K562 (cell line): Measurements from ENCODE around the gene KATNB1. TPM values are rescaled to one million over a fixed set of nuclear protein-coding genes. Genes with fewer than 3 reads are reported as not detected.

Experiments
- CEBPZ ChIP-seq: fragments of 150-350 bp; IDR thresholded peaks from 2 replicates; pipeline ENCODE4 v1.6.1; 2014; ENCODE audit warnings: low read depth, mild to moderate bottlenecking, low read length, borderline replicate concordance
- CSDE1 ChIP-seq, 2 experiments: fragments of 450-650 bp; IDR thresholded peaks; 2 replicates each; pipeline ENCODE4 v1.6.1; 2016; ENCODE audit warnings: mild to moderate bottlenecking in 1 of 2
- ESRRB ChIP-seq: fragments of 250-450 bp; sonication (Bioruptor Pico); IDR thresholded peaks from 2 replicates; pipeline ENCODE4 v1.5.0; 2020; ENCODE audit warnings: mild to moderate bottlenecking, moderate library complexity, borderline replicate concordance
- GTF2E2 ChIP-seq: fragments of 200-800 bp; sonication (Bioruptor generic); IDR thresholded peaks from 2 replicates; pipeline ENCODE4 v1.6.1; 2016; ENCODE audit warnings: missing genetic modification characterization, missing compliant biosample characterization
- HLTF ChIP-seq: fragments of 450-650 bp; IDR thresholded peaks from 2 replicates; pipeline ENCODE4 v1.6.1; 2016
- HNRNPH1 ChIP-seq: fragments of 200-400 bp; formaldehyde crosslinking; optimal IDR thresholded peaks from 2 replicates; pipeline ENCODE3; 2017; ENCODE audit warnings: low read depth, mild to moderate bottlenecking, low read length, moderate library complexity
- MCM5 ChIP-seq: fragments of 450-650 bp; IDR thresholded peaks from 2 replicates; pipeline ENCODE4 v1.6.1; 2016; ENCODE audit warnings: low read depth
- NFIX ChIP-seq: fragments of 250-450 bp; sonication (Bioruptor Pico); IDR thresholded peaks from 2 replicates; pipeline ENCODE4 v1.4.0; 2020; ENCODE audit warnings: low read depth, mild to moderate bottlenecking, moderate library complexity
- NUFIP1 ChIP-seq: fragments of 450-650 bp; IDR thresholded peaks from 2 replicates; pipeline ENCODE4 v1.6.1; 2018; ENCODE audit not compliant: partially characterized antibody
- SMAD4 ChIP-seq: fragments of 250-450 bp; sonication (Bioruptor Pico); conservative IDR thresholded peaks from 2 replicates; pipeline ENCODE4 v1.8.0; 2021; ENCODE audit warnings: inconsistent platforms, mild to moderate bottlenecking, moderate library complexity
- SMARCC2 ChIP-seq: fragments of 450-650 bp; IDR thresholded peaks from 2 replicates; pipeline ENCODE4 v1.6.1; 2017; ENCODE audit warnings: antibody characterized with exemption, moderate library complexity, mild to moderate bottlenecking, low read depth
- TAF9B ChIP-seq: fragments of 450-650 bp; IDR thresholded peaks from 2 replicates; pipeline ENCODE4 v1.6.1; 2018; ENCODE audit warnings: mild to moderate bottlenecking; ENCODE audit not compliant: partially characterized antibody
- TEAD4 ChIP-seq, 2 experiments: sonication (generic) in 1 of 2; formaldehyde crosslinking in 1 of 2; IDR thresholded peaks; 2 replicates each; pipeline versions ENCODE4 v1.6.1 to v1.8.0; 2012 to 2022; ENCODE audit warnings: borderline replicate concordance in 1 of 2, inconsistent platforms in 1 of 2, low read length in 1 of 2, mild to moderate bottlenecking in 1 of 2, missing genetic modification reagents in 1 of 2
- WHSC1 ChIP-seq: IDR thresholded peaks from one replicate; pipeline ENCODE4 v1.6.1; 2012; ENCODE audit warnings: low read length, control low read depth, inconsistent platforms
- ZKSCAN8 ChIP-seq: fragments of 200-800 bp; sonication (Bioruptor generic); IDR thresholded peaks from 2 replicates; pipeline ENCODE4 v1.6.1; 2016; ENCODE audit warnings: missing genetic modification characterization, missing compliant biosample characterization
- ZNF12 ChIP-seq: sonication (generic); formaldehyde crosslinking; IDR thresholded peaks from 2 replicates; pipeline ENCODE4 v1.4.0; 2020; ENCODE audit warnings: mild to moderate bottlenecking, missing genetic modification reagents
- ZNF143 ChIP-seq: sonication (generic); formaldehyde crosslinking; IDR thresholded peaks from 2 replicates; pipeline ENCODE4 v1.9.0; 2022; ENCODE audit warnings: mild to moderate bottlenecking, missing genetic modification reagents
- ZSCAN29 ChIP-seq: fragments of 450-650 bp; IDR thresholded peaks from 2 replicates; pipeline ENCODE4 v1.6.1; 2017
- polyA plus RNA-seq, 8 experiments: library from polyadenylated mRNA; depleted of rRNA in 4 of 8; stranded (reverse) in 5 of 8; unstranded in 3 of 8; fragments of >200 nt; fragmentation: Nextera tagmentation in 2 of 8; fragmentation: Illumina TruSeq in 1 of 8; extraction: Ambion mirVana in 2 of 8; extraction: Trizol in 1 of 8; gene quantifications; 2 replicates each; pipeline versions ENCODE4 v1.2.1 to v1.2.3, GENCODE V29; 2011 to 2014; ENCODE audit warnings: inconsistent platforms in 1 of 8, missing spikeins in 1 of 8
- total RNA-seq, 7 experiments: library from RNA; depleted of rRNA in 6 of 7; stranded (reverse); fragments of >200 nt in 6 of 7; fragmentation: Illumina TruSeq in 2 of 7; extraction: Trizol in 2 of 7; gene quantifications; 2 replicates each; pipeline versions ENCODE4 v1.2.1 to v1.2.3, GENCODE V29; 2011 to 2021; ENCODE audit warnings: low replicate concordance in 1 of 7
- TF ChIP-seq, protein P1 (sequence below): fragments of 450-650 bp; formaldehyde crosslinking; IDR thresholded peaks from 2 replicates; pipeline ENCODE4 v1.4.0; 2020; ENCODE audit warnings: mild to moderate bottlenecking
- TF ChIP-seq, protein P2 (sequence below): fragments of 450-650 bp; formaldehyde crosslinking; IDR thresholded peaks from 2 replicates; pipeline ENCODE4 v1.4.0; 2022; ENCODE audit warnings: mild to moderate bottlenecking, moderate library complexity
- TF ChIP-seq, protein P3 (sequence below): IDR thresholded peaks from 2 replicates; pipeline ENCODE4 v1.6.1; 2014; ENCODE audit warnings: antibody characterized with exemption

KATNB1 gene
- total and polyA plus RNA-seq, 9 of the 15 experiments (the other 6 are each of a cell fraction or from before 2014, with no cell fraction given), result 1.2 to 52.6 (median 21.9) TPM

- TF ChIP-seq, protein P1, sequence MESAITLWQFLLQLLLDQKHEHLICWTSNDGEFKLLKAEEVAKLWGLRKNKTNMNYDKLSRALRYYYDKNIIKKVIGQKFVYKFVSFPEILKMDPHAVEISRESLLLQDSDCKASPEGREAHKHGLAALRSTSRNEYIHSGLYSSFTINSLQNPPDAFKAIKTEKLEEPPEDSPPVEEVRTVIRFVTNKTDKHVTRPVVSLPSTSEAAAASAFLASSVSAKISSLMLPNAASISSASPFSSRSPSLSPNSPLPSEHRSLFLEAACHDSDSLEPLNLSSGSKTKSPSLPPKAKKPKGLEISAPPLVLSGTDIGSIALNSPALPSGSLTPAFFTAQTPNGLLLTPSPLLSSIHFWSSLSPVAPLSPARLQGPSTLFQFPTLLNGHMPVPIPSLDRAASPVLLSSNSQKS (CRISPR knock-in tag), result no peak
- TF ChIP-seq, protein P2, sequence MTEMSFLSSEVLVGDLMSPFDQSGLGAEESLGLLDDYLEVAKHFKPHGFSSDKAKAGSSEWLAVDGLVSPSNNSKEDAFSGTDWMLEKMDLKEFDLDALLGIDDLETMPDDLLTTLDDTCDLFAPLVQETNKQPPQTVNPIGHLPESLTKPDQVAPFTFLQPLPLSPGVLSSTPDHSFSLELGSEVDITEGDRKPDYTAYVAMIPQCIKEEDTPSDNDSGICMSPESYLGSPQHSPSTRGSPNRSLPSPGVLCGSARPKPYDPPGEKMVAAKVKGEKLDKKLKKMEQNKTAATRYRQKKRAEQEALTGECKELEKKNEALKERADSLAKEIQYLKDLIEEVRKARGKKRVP (CRISPR knock-in tag), result no peak
- TF ChIP-seq GTF2E2 (tag) (no peak), CSDE1 (IDR thresholded peaks at IDR 0.05) (no peak), NFIX (CRISPR knock-in tag) (no peak), ZNF143 (CRISPR knock-in tag) (peak; percentile 5; the same call in 1 of the 2 replicates), ZKSCAN8 (no peak), TAF9B (no peak), TEAD4 (IDR thresholded peaks at IDR 0.05; ENCODE audit: low read length) (no peak), TEAD4 (CRISPR knock-in tag; IDR thresholded peaks at IDR 0.05; ENCODE audit: borderline replicate concordance) (no peak), SMAD4 (CRISPR knock-in tag) (no peak), ZSCAN29 (no peak), CEBPZ (no peak), HNRNPH1 (no peak), ESRRB (no peak), ZNF12 (CRISPR knock-in tag) (no peak), SMARCC2 (no peak), NUFIP1 (no peak), HLTF (no peak), MCM5 (no peak), WHSC1 (no peak)
- TF ChIP-seq, protein P3, sequence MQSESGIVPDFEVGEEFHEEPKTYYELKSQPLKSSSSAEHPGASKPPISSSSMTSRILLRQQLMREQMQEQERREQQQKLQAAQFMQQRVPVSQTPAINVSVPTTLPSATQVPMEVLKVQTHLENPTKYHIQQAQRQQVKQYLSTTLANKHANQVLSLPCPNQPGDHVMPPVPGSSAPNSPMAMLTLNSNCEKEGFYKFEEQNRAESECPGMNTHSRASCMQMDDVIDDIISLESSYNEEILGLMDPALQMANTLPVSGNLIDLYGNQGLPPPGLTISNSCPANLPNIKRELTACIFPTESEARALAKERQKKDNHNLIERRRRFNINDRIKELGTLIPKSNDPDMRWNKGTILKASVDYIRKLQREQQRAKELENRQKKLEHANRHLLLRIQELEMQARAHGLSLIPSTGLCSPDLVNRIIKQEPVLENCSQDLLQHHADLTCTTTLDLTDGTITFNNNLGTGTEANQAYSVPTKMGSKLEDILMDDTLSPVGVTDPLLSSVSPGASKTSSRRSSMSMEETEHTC, result no peak
Observed at GRCh38 chr16:57736419-57737351, 1.1 kb downstream of the KATNB1 start (continued).
